HUES64 (cell line): ENCODE data around the gene JPT1.
"Not testable (repeated sequence)": the region's sequence is repeated elsewhere in the genome, so short reads cannot be mapped to it uniquely, and the experiment has no call there.

Experiments
- H3K27ac ChIP-seq: 2 replicates; pipeline ENCODE4 v1.7.0; 2013; ENCODE audit warnings: low read depth, low read length, inconsistent platforms
- H3K27me3 ChIP-seq: 2 replicates; pipeline ENCODE4 v1.6.1; 2013; ENCODE audit warnings: mild to moderate bottlenecking, low read length; ENCODE audit not compliant: insufficient read depth
- H3K36me3 ChIP-seq: 2 replicates; pipeline ENCODE4 v1.6.1; 2013; ENCODE audit warnings: mild to moderate bottlenecking, low read length; ENCODE audit not compliant: insufficient read depth
- H3K4me1 ChIP-seq: 2 replicates; pipeline ENCODE4 v1.6.1; 2013; ENCODE audit warnings: mild to moderate bottlenecking, low read length, moderate library complexity; ENCODE audit not compliant: insufficient read depth
- H3K4me3 ChIP-seq: 2 replicates; pipeline ENCODE4 v1.5.1; 2013; ENCODE audit warnings: mild to moderate bottlenecking, low read length, moderate library complexity
- H3K9ac ChIP-seq: 2 replicates; pipeline ENCODE4 v1.6.1; 2013; ENCODE audit warnings: mild to moderate bottlenecking, low read depth, low read length
- H3K9me3 ChIP-seq: 2 replicates; pipeline ENCODE4 v1.6.1; 2013; ENCODE audit warnings: low read depth, low read length; ENCODE audit not compliant: insufficient read depth
- WGBS: fragments of 150-250, 120-280 bp; methylation state at CpG from one replicate; pipeline ENCODE4 v1.1.7; 2013; ENCODE audit warnings: missing lambda C conversion rate; 5-methylcytosine and 5-hydroxymethylcytosine counted together

JPT1 gene

DNA sequence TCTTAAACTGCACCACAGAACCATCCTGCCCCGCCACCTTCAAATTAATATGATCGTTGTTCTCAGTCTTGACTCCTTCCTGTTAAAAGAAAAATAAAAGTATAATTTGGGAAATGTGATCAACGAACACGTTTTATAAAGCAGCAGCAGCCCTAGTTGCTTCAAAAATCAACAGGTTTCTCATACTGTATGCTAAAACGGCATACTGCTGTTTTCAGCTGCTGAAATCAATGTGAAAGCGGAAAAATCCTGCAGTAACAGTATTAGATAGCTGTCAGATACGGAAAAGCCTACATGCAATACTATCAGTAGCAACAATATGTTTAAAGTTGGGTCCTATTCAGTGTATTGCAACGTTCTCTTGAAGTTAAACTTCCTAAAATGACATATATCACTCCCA lies 26.8 kb upstream of the JPT1 start:
- H3K9ac ChIP-seq, result peak overlapping the region; percentile 99
- no peak overlapping the region for H3K27ac ChIP-seq
- peaks cover 52% of the 10 kb centered on the region for H3K36me3 ChIP-seq
- H3K9me3 ChIP-seq, result no peaks in the 10 kb centered on the region
- WGBS, result 23% methylated on average over 5 of the region's 8 CpGs
- H3K4me1 ChIP-seq, result 0 out of 2 replicates have a peak, but pooled peaks cover 8% of the 10 kb centered on the region
- no peaks in the 10 kb centered on the region for H3K27me3 ChIP-seq
- H3K4me3 ChIP-seq, result peak overlapping the region; percentile 98

DNA sequence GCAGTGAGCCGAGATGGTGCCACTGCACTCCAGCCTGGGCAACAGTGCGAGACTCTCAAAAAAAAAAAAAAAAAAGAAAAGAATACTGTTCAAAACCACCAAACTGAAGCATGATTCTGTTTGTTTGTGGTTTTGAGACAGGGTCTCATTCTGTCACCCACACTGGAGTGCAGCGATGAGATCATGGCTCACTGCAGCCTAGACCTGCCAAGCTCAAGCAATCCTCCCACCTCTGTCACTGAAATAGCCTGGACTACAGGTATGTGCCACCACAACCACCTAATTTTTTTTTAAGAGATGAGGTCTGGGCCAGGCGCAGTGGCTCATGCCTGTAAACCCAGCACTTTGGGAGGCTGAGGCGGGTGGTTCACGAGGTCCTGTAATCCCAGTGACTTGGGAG lies 24.1 kb upstream of the JPT1 start:
- H3K4me1 ChIP-seq, result 0 out of 2 replicates have a peak, but pooled peaks cover 8% of the 10 kb centered on the region
- no peaks in the 10 kb centered on the region for H3K9me3 ChIP-seq
- no peaks in the 10 kb centered on the region for H3K27me3 ChIP-seq
- peaks cover 78% of the 10 kb centered on the region for H3K36me3 ChIP-seq
- H3K9ac ChIP-seq, result no peak overlapping the region
- WGBS, result 96% methylated on average over 5 of the region's 6 CpGs
- no peak overlapping the region for H3K27ac ChIP-seq
- no peak overlapping the region for H3K4me3 ChIP-seq

DNA sequence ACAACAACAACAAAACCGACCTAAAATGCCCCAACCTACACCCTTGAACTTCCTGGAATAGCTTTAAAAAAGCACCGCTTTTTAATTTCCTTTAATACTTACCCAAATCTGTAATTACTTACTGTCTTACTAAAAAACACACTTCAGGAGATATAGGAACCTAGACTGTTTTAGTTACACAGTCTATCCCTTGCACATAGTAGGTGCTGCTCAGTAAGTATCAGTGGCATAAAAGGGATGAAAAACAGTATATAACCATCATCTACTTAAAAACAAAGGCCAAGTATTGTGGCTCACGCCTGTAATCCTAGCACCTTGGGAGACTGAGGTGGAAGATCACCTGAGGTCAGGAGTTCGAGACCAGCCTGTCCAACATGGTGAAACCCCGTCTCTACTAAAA lies 22.3 kb upstream of the JPT1 start:
- WGBS, result 93% methylated on average over 5 of the region's 5 CpGs
- Histone ChIP-seq H3K4me3 (no peak overlapping the region), H3K27me3 (no peaks in the 10 kb centered on the region), H3K9me3 (no peaks in the 10 kb centered on the region), H3K4me1 (0 out of 2 replicates have a peak, but pooled peaks cover 8% of the 10 kb centered on the region), H3K27ac (no peak overlapping the region), H3K9ac (no peak overlapping the region), H3K36me3 (peaks cover 97% of the 10 kb centered on the region)

DNA sequence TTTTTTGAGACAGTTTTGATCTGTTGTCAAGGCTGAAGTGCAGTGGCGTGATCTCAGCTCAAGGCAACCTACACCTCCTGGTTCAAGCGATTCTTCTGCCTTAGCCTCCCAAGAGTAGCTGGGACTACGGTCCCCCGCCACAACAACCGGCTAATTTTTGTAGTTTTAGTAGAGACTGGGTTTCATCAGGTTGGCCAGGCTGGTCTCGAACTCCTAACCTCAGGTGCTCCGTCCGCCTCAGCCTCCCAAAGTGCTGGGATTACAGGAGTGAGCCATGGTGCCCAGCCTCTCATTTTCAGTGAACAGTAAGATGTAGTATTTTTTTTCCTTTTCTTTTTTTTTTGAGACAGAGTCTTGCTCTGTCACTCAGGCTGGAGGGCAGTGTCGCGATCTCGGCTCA lies 20.7 kb upstream of the JPT1 start:
- no peak overlapping the region for H3K9ac ChIP-seq
- no peak overlapping the region for H3K4me3 ChIP-seq
- no peaks in the 10 kb centered on the region for H3K4me1 ChIP-seq
- peaks cover 99% of the 10 kb centered on the region for H3K36me3 ChIP-seq
- H3K27ac ChIP-seq, result no peak overlapping the region
- 95% methylated on average over 11 of the region's 11 CpGs for WGBS
- H3K27me3 ChIP-seq, result no peaks in the 10 kb centered on the region
- H3K9me3 ChIP-seq, result no peaks in the 10 kb centered on the region

DNA sequence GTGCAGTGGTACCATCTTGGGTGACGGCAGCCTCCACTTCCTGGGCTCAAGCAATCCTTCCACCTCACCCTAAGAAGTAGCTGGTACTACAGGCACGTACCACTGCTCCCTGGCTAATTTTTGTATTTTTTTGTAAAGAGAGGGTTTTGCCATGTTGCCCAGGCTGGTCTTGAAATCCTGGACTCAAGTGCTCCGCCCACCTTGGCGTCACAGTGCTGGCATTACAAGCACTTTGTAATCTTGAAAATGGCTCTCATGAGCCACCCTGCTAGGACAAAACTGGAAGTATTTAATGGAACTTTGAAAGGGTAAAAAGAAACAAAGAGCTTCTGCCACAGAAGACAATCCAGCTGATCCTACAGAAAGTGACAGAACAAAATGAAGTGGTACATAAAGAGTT lies 19.2 kb upstream of the JPT1 start:
- H3K4me3 ChIP-seq, result no peak overlapping the region
- H3K4me1 ChIP-seq, result no peaks in the 10 kb centered on the region
- no peaks in the 10 kb centered on the region for H3K27me3 ChIP-seq
- H3K36me3 ChIP-seq, result peaks cover 93% of the 10 kb centered on the region
- H3K9ac ChIP-seq, result no peak overlapping the region
- no peak overlapping the region for H3K27ac ChIP-seq
- H3K9me3 ChIP-seq, result no peaks in the 10 kb centered on the region
- WGBS, result 93% methylated on average over 4 of the region's 4 CpGs

DNA sequence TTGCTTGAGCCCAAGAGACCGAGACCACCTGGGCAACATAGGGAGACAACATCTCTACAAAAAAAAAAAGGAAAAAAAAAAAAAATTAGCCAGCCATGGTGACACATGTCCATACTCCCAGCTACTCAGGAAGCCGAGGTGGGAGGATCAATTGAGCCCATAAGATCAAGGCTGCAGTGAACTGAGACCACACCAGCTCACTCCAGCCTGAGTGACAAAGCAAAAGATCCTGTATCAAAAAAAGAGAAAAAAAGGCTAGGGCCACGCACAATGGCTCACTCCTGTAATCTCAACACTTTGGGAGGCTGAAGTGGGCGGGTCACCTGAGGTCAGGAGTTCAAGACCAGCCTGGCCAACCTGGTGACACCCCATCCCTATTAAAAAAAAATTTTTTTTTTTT lies 14.7 kb upstream of the JPT1 start:
- H3K27ac ChIP-seq, result no peak overlapping the region
- no peak overlapping the region for H3K9ac ChIP-seq
- H3K36me3 ChIP-seq, result peaks cover 81% of the 10 kb centered on the region
- 94% methylated on average over 4 of the region's 4 CpGs for WGBS
- no peaks in the 10 kb centered on the region for H3K9me3 ChIP-seq
- H3K4me3 ChIP-seq, result no peak overlapping the region
- no peaks in the 10 kb centered on the region for H3K4me1 ChIP-seq
- no peaks in the 10 kb centered on the region for H3K27me3 ChIP-seq

DNA sequence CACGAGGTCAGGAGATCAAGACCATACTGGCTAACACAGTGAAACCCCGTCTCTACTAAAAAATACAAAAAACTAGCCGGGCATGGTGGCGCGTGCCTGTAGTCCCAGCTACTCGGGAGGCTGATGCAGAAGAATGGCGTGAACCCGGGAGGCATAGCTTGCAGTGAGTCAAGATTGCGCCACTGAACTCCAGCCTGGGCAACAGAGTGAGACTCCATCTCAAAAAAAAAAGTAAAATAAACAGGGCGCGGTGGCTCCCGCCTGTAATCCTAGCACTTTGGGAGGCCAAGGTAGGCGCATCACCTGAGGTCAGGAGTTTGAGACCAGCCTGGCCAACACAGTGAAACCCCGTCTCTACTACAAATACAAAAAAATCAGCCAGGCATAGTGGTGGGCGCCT lies 10.3 kb upstream of the JPT1 start:
- 93% methylated on average over 15 of the region's 15 CpGs for WGBS
- H3K9ac ChIP-seq, H3K27ac ChIP-seq, H3K4me1 ChIP-seq, H3K27me3 ChIP-seq, H3K4me3 ChIP-seq, H3K9me3 ChIP-seq: not testable (repeated sequence)
- peaks cover 39% of the 10 kb centered on the region for H3K36me3 ChIP-seq

DNA sequence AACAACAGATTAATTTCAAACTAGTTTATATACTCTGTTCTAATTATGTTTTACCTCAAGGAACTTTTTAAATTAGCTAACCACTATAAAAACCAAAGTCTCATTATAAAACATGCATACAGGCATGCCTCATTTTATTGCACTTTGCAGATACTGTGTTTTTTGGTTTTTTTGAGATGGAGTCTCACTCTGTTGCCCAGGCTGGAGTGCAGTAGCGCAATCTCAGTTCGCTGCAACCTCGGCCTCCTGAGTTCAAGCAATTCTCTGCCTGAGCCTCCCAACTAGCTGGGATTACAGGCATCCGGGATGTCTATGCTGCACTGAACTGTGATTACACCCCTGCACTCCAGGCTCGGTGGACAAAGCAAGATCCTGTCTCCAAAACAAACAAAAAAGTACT lies 8.8 kb upstream of the JPT1 start:
- no peak overlapping the region for H3K9ac ChIP-seq
- WGBS, result 97% methylated on average over 5 of the region's 5 CpGs
- H3K4me3 ChIP-seq, result no peak overlapping the region
- no peaks in the 10 kb centered on the region for H3K27me3 ChIP-seq
- H3K36me3 ChIP-seq, result peaks cover 27% of the 10 kb centered on the region
- no peaks in the 10 kb centered on the region for H3K9me3 ChIP-seq
- H3K27ac ChIP-seq, result no peak overlapping the region
- no peaks in the 10 kb centered on the region for H3K4me1 ChIP-seq

DNA sequence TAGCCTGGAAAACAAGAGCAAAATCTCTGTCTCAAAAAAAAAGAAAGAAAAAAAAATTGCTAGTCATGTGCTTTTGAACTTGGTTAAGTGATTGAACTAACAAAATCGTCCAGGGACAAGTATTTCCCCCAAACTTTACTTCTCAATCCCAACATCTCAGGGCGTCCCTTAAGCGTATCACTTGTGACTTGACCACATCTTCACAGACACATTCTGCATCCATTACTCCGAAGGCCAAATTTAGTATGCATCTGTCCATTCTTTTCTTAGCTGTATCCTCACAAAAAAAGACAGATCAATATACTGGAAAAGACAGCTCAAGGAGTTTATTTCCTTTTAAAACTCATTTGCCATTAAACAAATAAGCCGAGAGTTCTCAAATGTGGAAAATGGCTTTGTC lies 5.9 kb upstream of the JPT1 start:
- Histone ChIP-seq H3K9me3 (no peaks in the 10 kb centered on the region), H3K4me1 (0 out of 2 replicates have a peak, but pooled peaks cover 4% of the 10 kb centered on the region), H3K27me3 (no peaks in the 10 kb centered on the region), H3K4me3 (no peak overlapping the region), H3K27ac (no peak overlapping the region), H3K9ac (no peak overlapping the region), H3K36me3 (peaks cover 4% of the 10 kb centered on the region)
- 94% methylated on average over 5 of the region's 5 CpGs for WGBS

DNA sequence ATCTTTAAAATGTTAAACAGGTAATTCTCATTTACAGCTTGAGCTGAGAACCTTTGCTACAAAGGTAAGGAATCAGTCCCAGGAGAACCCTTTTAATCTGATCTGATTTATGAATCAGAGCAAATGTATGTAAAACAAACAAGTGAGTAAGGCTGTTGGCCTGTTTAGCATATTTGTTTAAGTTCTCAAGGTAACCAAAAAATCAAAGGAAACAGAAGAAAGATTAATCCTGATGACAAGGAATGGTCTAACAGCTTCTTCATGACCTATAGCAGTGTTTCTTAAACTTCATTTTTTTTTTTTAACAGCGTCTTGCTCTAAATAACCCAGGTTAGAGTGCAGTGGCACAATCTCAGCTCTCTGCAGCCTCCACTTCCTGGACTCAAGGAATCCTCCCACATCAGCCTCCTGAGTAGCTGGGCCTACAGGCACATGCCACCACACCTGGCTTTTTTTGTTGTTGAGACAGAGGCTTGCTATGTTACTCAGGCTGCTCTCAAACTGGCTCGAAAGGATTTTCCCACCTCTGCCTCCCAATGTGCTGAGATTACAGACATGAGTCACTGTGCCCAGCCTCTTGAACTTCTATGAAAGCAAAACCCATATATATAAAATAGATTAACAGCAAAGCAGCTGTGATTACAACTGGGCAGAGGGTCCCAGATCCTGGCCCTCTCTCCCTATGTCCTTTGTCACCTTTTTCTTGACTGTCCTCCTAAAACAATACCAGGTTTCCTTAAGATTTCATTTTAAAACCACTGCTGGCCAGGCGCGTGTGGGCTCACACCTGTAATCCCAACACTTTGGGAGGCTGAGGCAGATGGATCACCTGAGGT lies 5.1 kb upstream of the JPT1 start:
- no peak overlapping the region for H3K9ac ChIP-seq
- peaks cover 10% of the 10 kb centered on the region; the same call in 1 of the 2 replicates for H3K4me1 ChIP-seq
- H3K9me3 ChIP-seq, result no peaks in the 10 kb centered on the region
- no peak overlapping the region for H3K4me3 ChIP-seq
- H3K27ac ChIP-seq, result no peak overlapping the region
- 91% methylated on average over 4 of the region's 4 CpGs for whole genome bisulfite sequencing
- H3K36me3 ChIP-seq, result no peaks in the 10 kb centered on the region
- H3K27me3 ChIP-seq, result no peaks in the 10 kb centered on the region

DNA sequence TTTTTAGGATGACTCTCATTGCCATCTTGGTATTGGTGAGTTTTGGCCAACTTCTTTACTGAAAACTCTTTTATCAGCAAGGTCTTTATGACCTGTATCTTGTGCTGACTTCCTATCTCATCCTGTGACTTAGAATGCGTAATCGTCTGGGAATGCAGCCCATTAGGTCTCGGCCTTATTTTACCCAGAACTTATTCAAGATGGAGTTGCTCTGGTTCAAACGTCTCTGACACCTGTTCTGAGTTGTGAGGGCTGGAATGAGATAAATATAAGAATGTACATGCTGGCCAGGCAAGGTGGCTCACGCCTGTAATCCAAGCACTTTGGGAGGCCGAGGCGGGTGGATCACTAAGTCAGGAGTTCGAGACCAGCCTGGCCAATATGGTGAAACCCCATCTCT lies 4.2 kb upstream of the JPT1 start:
- not testable (repeated sequence) for H3K9me3 ChIP-seq

More for the DNA sequence above, 4.2 kb upstream of the JPT1 start:
- H3K36me3 ChIP-seq, H3K9ac ChIP-seq, H3K4me3 ChIP-seq, H3K4me1 ChIP-seq, H3K27me3 ChIP-seq, H3K27ac ChIP-seq: not testable (repeated sequence)
- 92% methylated on average over 8 of the region's 8 CpGs for WGBS
